Prostate gland (tissue), 2 donors: Measurements from ENCODE around the gene ANKAR.

Experiments
- POLR2A ChIP-seq: fragments of 450-650 bp; IDR thresholded peaks from one replicate; pipeline ENCODE4 v1.6.1; 2016; ENCODE audit warnings: antibody characterized with exemption, mild to moderate bottlenecking
- TF ChIP-seq, protein P1 (sequence below), 4 experiments: fragments of 200-600 bp in 2 of 4; fragments of 450-650 bp in 2 of 4; sonication (generic) in 2 of 4; IDR thresholded peaks; 1 replicate in 3 of 4; 2 replicates in 1 of 4; pipeline ENCODE4 v1.5.1; 2016 to 2019; ENCODE audit warnings: antibody characterized with exemption in 4 of 4, mild to moderate bottlenecking in 2 of 4, moderate library complexity in 2 of 4

DNA sequence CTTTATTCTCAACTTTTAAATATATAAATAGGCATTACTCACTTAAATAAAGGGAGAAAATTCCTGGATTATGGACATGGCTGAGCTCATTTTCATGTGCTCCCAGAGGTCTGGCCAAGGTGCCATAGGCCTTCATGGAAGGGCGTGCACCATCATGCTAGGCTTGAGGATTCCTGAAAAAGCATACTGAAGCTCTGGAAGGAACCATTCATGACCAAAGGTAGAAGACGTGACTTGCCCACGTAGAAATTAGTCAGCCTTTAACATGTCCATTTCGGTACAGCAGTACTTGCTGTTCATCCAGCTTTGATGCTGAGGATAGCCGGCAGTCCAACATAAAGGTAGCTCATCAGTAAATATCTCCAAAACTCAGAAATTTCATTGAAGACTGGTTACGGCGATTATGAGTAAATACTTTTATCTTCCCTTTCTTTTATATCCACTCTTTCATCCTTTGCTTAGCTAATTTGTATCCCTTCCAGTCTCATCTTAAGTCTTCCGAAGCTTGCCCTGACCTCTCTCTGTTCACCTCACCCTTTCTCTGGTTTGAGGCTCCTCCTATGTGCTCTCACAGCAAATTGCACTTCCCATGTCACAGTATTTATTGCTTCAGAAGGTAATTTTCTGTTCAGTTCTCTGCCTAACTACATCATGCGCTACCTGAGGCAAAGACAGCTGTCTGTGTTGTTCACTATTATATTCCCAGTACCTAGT, 45.5 kb upstream of the ANKAR start:
- TF ChIP-seq, protein P1, sequence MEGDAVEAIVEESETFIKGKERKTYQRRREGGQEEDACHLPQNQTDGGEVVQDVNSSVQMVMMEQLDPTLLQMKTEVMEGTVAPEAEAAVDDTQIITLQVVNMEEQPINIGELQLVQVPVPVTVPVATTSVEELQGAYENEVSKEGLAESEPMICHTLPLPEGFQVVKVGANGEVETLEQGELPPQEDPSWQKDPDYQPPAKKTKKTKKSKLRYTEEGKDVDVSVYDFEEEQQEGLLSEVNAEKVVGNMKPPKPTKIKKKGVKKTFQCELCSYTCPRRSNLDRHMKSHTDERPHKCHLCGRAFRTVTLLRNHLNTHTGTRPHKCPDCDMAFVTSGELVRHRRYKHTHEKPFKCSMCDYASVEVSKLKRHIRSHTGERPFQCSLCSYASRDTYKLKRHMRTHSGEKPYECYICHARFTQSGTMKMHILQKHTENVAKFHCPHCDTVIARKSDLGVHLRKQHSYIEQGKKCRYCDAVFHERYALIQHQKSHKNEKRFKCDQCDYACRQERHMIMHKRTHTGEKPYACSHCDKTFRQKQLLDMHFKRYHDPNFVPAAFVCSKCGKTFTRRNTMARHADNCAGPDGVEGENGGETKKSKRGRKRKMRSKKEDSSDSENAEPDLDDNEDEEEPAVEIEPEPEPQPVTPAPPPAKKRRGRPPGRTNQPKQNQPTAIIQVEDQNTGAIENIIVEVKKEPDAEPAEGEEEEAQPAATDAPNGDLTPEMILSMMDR (IDR thresholded peaks at IDR 0.05): no peak
- TF ChIP-seq POLR2A: no peak
